AG10803 (cell line): ENCODE data around the gene FGD5.

Experiments used
- DNase-seq: peaks from one replicate; pipeline ENCODE4 v3.0.0; 2010; ENCODE audit warnings: low read depth
- H3K4me3 ChIP-seq: 2 replicates; pipeline ENCODE4 v1.5.1; 2011; ENCODE audit warnings: mild to moderate bottlenecking, low read length, control low read depth
- TF ChIP-seq, protein P1 (sequence below): conservative IDR thresholded peaks from 2 replicates; pipeline ENCODE4 v1.5.1; 2011; ENCODE audit warnings: mild to moderate bottlenecking, low read length, control low read depth, inconsistent platforms

The FGD5 gene

DNA sequence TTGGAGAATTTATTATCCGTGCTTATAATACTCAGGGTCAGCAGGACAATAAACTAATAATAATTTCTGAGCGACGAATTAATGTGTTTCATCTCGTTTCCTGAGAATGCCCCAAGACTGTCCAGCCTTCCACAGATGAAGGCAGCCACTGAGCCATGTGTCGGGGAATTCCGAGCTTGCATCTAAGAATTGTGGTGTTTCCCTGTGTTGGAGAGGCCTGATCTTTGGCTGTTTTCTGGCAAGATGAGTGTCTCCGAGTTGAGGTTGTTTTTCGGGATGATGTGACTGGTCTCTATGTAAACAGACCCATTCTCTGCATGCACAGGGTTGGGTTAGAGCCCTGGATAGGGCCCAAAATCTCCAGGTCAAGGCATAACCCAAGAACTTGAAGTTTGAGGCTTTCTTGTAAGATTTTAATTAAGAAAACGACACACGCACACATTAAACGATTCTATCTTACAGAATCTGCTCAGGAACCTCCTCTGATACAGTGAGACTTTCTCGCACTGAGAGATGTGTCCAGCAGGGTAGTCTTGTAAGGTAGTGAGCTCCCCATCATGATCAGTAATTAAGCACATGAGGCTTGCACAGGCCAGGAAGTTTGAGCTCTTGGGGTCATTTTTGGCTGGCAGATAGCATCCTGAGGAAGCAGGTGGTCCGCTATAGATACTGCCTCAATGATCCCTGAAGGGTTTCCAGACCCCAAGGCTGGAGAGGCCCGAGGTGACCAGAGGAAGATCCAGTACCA lies 14.4 kb downstream of the FGD5 start:
- DNase-seq, result no peak
- no peak overlapping the region for H3K4me3 ChIP-seq
- TF ChIP-seq, protein P1, sequence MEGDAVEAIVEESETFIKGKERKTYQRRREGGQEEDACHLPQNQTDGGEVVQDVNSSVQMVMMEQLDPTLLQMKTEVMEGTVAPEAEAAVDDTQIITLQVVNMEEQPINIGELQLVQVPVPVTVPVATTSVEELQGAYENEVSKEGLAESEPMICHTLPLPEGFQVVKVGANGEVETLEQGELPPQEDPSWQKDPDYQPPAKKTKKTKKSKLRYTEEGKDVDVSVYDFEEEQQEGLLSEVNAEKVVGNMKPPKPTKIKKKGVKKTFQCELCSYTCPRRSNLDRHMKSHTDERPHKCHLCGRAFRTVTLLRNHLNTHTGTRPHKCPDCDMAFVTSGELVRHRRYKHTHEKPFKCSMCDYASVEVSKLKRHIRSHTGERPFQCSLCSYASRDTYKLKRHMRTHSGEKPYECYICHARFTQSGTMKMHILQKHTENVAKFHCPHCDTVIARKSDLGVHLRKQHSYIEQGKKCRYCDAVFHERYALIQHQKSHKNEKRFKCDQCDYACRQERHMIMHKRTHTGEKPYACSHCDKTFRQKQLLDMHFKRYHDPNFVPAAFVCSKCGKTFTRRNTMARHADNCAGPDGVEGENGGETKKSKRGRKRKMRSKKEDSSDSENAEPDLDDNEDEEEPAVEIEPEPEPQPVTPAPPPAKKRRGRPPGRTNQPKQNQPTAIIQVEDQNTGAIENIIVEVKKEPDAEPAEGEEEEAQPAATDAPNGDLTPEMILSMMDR, result no peak

- no peak overlapping the region for H3K4me3 ChIP-seq
- TF ChIP-seq, protein P1, result no peak
Observed at GRCh38 chr3:14834121-14834520, 15.4 kb downstream of the FGD5 start.

DNA sequence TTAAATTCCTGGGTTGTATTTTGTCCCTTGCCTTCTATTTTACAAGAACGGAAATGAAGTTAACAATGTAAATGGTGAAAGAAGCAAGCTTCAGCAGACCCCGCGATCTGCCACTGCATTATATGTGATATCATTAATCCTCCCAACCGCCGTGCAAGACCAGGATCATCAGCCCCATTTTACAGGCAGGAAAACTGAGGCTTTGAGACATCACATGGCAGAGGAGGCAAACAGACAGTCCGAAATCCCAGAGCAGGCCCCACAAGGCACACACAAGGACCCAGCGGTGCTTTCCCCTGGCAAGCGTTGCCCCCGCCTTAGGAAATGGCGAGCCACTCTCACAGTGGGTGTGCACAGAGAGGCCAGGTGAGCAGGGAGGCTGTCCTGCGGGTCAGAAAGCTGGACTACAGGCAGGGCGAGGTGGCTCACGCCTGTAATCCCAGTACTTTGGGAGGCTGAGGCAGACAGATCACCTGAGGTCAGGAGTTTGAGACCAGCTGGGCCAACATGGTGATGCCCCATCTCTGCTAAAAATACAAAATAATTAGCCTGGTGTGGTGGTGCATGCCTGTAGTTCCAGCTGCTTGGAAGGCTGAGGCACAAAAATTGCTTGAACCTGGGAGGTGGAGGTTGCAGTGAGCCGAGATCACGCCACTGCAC lies 16.2 kb downstream of the FGD5 start:
- H3K4me3 ChIP-seq, result no peak overlapping the region
- TF ChIP-seq, protein P1, result no peak
- DNase-seq, result no peak

More at GRCh38 chr3:14834121-14834520, 15.4 kb downstream of the FGD5 start:
- no peak for DNase-seq

GRCh38 chr3:14836049-14836468 lies 17.3 kb downstream of the FGD5 start:
- no peak for DNase-seq
- TF ChIP-seq, protein P1, result no peak
- H3K4me3 ChIP-seq, result no peak overlapping the region

GRCh38 chr3:14837186-14837877 lies 18.6 kb downstream of the FGD5 start:
- no peak for DNase-seq
- no peak overlapping the region for H3K4me3 ChIP-seq
- TF ChIP-seq, protein P1, result no peak

GRCh38 chr3:14837878-14838258 lies 19.1 kb downstream of the FGD5 start:
- DNase-seq, result no peak
- no peak overlapping the region for H3K4me3 ChIP-seq
- TF ChIP-seq, protein P1, result no peak
